Measurements from ENCODE around the gene CBX1. TPM values are rescaled to one million over a fixed set of nuclear protein-coding genes. Genes with fewer than 3 reads are reported as not detected.
A peak's percentile ranks its signal among the peaks of the same experiment; 100 is the strongest.

CBX1 gene
- total and polyA plus RNA-seq, 10 of the 15 experiments (the other 5 are each of a cell fraction or from before 2014, with no cell fraction given) = 11.8 to 99.2 (median 43.5) TPM

GRCh38 chr17:48148854-48149786, 47.8 kb upstream of the CBX1 start:
- TF ChIP-seq BMI1 (IDR thresholded peaks at IDR 0.05; ENCODE audit: borderline replicate concordance) (peak; percentile 51; the same call in 1 of the 2 replicates), PKNOX1 (IDR thresholded peaks at IDR 0.05) (no peak), NBN (IDR thresholded peaks at IDR 0.05) (no peak)
- H3K9me3 ChIP-seq (replicated peaks; ENCODE audit: control insufficient read depth, insufficient read depth, low read length) = no peaks in the 10 kb centered on the region
- no peak overlapping the region for H3K4me2 ChIP-seq (ENCODE audit: control insufficient read depth, insufficient read depth)
- DNase-seq (ENCODE audit: low read depth, low spot score) = no peak
- peaks cover 13% of the 10 kb centered on the region for H3K4me1 ChIP-seq (ENCODE audit: control insufficient read depth, insufficient read depth, low read length)
- no peaks in the 10 kb centered on the region for H4K20me1 ChIP-seq (ENCODE audit: control insufficient read depth, insufficient read depth)
- BruUV-seq (replicated peaks) = no TSS peak
- H3K36me3 ChIP-seq (ENCODE audit: control insufficient read depth in 2 of 2, insufficient read depth in 2 of 2, low read length in 1 of 2) = peaks cover 0 to 7% of the 10 kb centered on the region in 2 experiments; a peak in 2 of 4 replicates
- no peak overlapping the region for H3K27ac ChIP-seq (ENCODE audit: control insufficient read depth, insufficient read depth)
- no peak for FAIRE-seq
- 79% methylated on average over 16 of the region's 16 CpGs for WGBS (ENCODE audit: insufficient coverage, insufficient replicate concordance, low lambda C conversion rate, missing lambda C conversion rate)
- ChIA-PET RAD21 (ENCODE audit: unreplicated experiment) (interaction anchor here (0.6 kb wide), 1 partner anchor 362 kb away, joined by 4 read pairs; no protein-coding TSS in a partner anchor), SMC1A (ENCODE audit: uncharacterized antibody, unreplicated experiment) (no interaction called here), POLR2A (no interaction called here), CTCF (interaction anchor here (1.4 kb wide), 1 partner anchor 468 kb away, joined by 3 read pairs; no protein-coding TSS in a partner anchor)
- no peak overlapping the region for H2AFZ ChIP-seq (ENCODE audit: control insufficient read depth, low read depth, low read length)
- no peak overlapping the region for H3K9ac ChIP-seq (ENCODE audit: control insufficient read depth, insufficient read depth, low read length)
- in situ Hi-C loops (cut with MboI) = no loop called here
- no peak overlapping the region for H3K4me3 ChIP-seq
- no peaks in the 10 kb centered on the region for H3K79me2 ChIP-seq (ENCODE audit: control insufficient read depth, insufficient read depth, low read length)
- H3K27me3 ChIP-seq (replicated peaks in 1 of 2; ENCODE audit: control insufficient read depth in 2 of 2, insufficient read depth in 2 of 2, low read length in 1 of 2) = no peaks in the 10 kb centered on the region
- no peak for ATAC-seq
- intact Hi-C loops (cut with micrococcal nuclease; ENCODE audit: unreplicated experiment) = no loop called here
